HCT116 (cell line): Measurements from ENCODE around the gene MRGPRE. TPM values are rescaled to one million over a fixed set of nuclear protein-coding genes. Genes with fewer than 3 reads are reported as not detected.

Experiments used
- ATAC-seq: fragments of 200-7000 bp; cut with Tn5 transposase; 2 replicates; pipeline ENCODE4 v1.9.1; 2020; ENCODE audit warnings: mild to moderate bottlenecking, moderate library complexity
- BruUV-seq: library from RNA; stranded (reverse); fragments of 400-500 nt; replicated peaks from 2 replicates; lab custom pipeline; 2021; lab: Mats Ljungman, UMichigan
- CTCF ChIA-PET: fragments of 300-600 bp; sonication (Branson Sonifier 250); formaldehyde crosslinking; loops from one replicate; lab custom pipeline; 2021; ENCODE audit warnings: antibody characterized with exemption; lab: Charles Lee
- POLR2A ChIA-PET: fragments of 300-600, 350-600 bp; sonication (Branson Sonifier 250); formaldehyde crosslinking; loops from one replicate; lab custom pipeline; 2021; ENCODE audit warnings: antibody characterized with exemption; lab: Charles Lee
- RAD21 ChIA-PET, 2 experiments: fragments of 300-600 bp; sonication (Branson Sonifier 250); formaldehyde crosslinking; loops; one replicate each; lab custom pipeline; 2023; ENCODE audit warnings: low total read pairs in 2 of 2; ENCODE audit not compliant: uncharacterized antibody in 2 of 2, unreplicated experiment in 2 of 2, low non-redundant PET in 1 of 2; lab: Charles Lee
- DNase-seq: peaks from one replicate; pipeline ENCODE4 v3.0.0-alpha.2; 2010; ENCODE audit warnings: low read depth, low spot score
- H2AFZ ChIP-seq: fragments of 200-600 bp; shearing (Covaris generic), sonication (generic); 2 replicates; pipeline ENCODE4 v1.6.1; 2017; ENCODE audit warnings: low read depth, mixed run types, mixed read lengths, antibody characterized with exemption, low read length; ENCODE audit not compliant: poor library complexity, severe bottlenecking
- H3K27ac ChIP-seq: 2 replicates; pipeline ENCODE4 v1.5.1; 2012; ENCODE audit warnings: low read depth, low read length
- H3K27me3 ChIP-seq: fragments of 200-600 bp; sonication (generic); 2 replicates; pipeline ENCODE4 v1.6.1; 2016; ENCODE audit warnings: mixed run types, low read length, mixed read lengths; ENCODE audit not compliant: insufficient read depth
- H3K36me3 ChIP-seq, 2 experiments: fragments of 200-500 bp in 1 of 2; fragments of 200-600 bp in 1 of 2; sonication (Bioruptor generic) in 1 of 2; sonication (generic) in 1 of 2; 2 replicates each; pipeline versions ENCODE4 v1.5.1 to v1.6.1; 2014 to 2016; ENCODE audit warnings: low read length in 2 of 2, inconsistent platforms in 1 of 2, mixed read lengths in 1 of 2, mixed run types in 1 of 2; ENCODE audit not compliant: insufficient read depth in 2 of 2, control insufficient read depth in 1 of 2
- H3K4me1 ChIP-seq, 2 experiments: fragments of 200-600 bp in 1 of 2; sonication (generic) in 1 of 2; 2 replicates each; pipeline versions ENCODE4 v1.5.1 to v1.6.1; 2012 to 2017; ENCODE audit warnings: low read length in 2 of 2, inconsistent platforms in 1 of 2, mild to moderate bottlenecking in 1 of 2, mixed read lengths in 1 of 2, mixed run types in 1 of 2, moderate library complexity in 1 of 2; ENCODE audit not compliant: insufficient read depth in 2 of 2, control insufficient read depth in 1 of 2
- H3K4me2 ChIP-seq: fragments of 200-600 bp; sonication (generic); 2 replicates; pipeline ENCODE4 v1.6.1; 2017; ENCODE audit warnings: mixed run types, low read length, mixed read lengths
- H3K4me3 ChIP-seq, 2 experiments: fragments of 200-600 bp in 1 of 2; sonication (generic) in 1 of 2; replicated peaks in 1 of 2; 2 replicates each; pipeline ENCODE4 v1.5.1; 2011 to 2016; ENCODE audit warnings: low read length in 2 of 2, control low read depth in 1 of 2, low read depth in 1 of 2, mild to moderate bottlenecking in 1 of 2, mixed read lengths in 1 of 2, mixed run types in 1 of 2
- H3K79me2 ChIP-seq: fragments of 200-600 bp; sonication (generic); 2 replicates; pipeline ENCODE4 v1.6.1; 2017; ENCODE audit warnings: mild to moderate bottlenecking, mixed run types, low read length, moderate library complexity, mixed read lengths; ENCODE audit not compliant: insufficient read depth
- H3K9ac ChIP-seq: fragments of 200-600 bp; sonication (generic); 2 replicates; pipeline ENCODE4 v1.6.1; 2016; ENCODE audit warnings: low read length, mixed read lengths
- H3K9me2 ChIP-seq: fragments of 200-600 bp; sonication (generic), shearing (Covaris generic); 2 replicates; pipeline ENCODE4 v1.6.1; 2017; ENCODE audit warnings: mixed run types, mild to moderate bottlenecking, moderate library complexity; ENCODE audit not compliant: insufficient read depth
- H3K9me3 ChIP-seq, 2 experiments: fragments of 200-500 bp in 1 of 2; fragments of 200-600 bp in 1 of 2; sonication (Bioruptor generic) in 1 of 2; sonication (generic) in 1 of 2; 2 replicates each; pipeline ENCODE4 v1.6.1; 2014 to 2017; ENCODE audit warnings: low read length in 2 of 2, mixed read lengths in 2 of 2, inconsistent platforms in 1 of 2, low read depth in 1 of 2, mild to moderate bottlenecking in 1 of 2, mixed run types in 1 of 2, moderate library complexity in 1 of 2; ENCODE audit not compliant: control insufficient read depth in 1 of 2, insufficient read depth in 1 of 2
- H4K20me1 ChIP-seq: fragments of 200-600 bp; sonication (generic), shearing (Covaris generic); 2 replicates; pipeline ENCODE4 v1.6.1; 2017; ENCODE audit warnings: mixed run types, mild to moderate bottlenecking, moderate library complexity; ENCODE audit not compliant: insufficient read depth
- CBX3 ChIP-seq: IDR thresholded peaks from 2 replicates; pipeline ENCODE4 v1.6.1; 2012; ENCODE audit warnings: low read depth
- CEBPB ChIP-seq: IDR thresholded peaks from 2 replicates; pipeline ENCODE4 v1.6.1; 2012; ENCODE audit warnings: low read depth
- ELF1 ChIP-seq: IDR thresholded peaks from 2 replicates; pipeline ENCODE4 v1.6.1; 2012; ENCODE audit warnings: low read depth, borderline replicate concordance
- EZH2 ChIP-seq: fragments of 200-600 bp; sonication (generic); IDR thresholded peaks from 2 replicates; pipeline ENCODE4 v1.6.1; 2017; ENCODE audit warnings: antibody characterized with exemption, mixed run types
- FOSL1 ChIP-seq: IDR thresholded peaks from 2 replicates; pipeline ENCODE4 v1.6.1; 2012; ENCODE audit warnings: low read depth
- MAX ChIP-seq: IDR thresholded peaks from 2 replicates; pipeline ENCODE4 v1.6.1; 2012
- POLR2A ChIP-seq: IDR thresholded peaks from 2 replicates; pipeline ENCODE4 v1.7.0; 2011; ENCODE audit warnings: borderline replicate concordance; ENCODE audit not compliant: insufficient read depth, insufficient read length; ENCODE audit errors: extremely low read depth
- POLR2AphosphoS5 ChIP-seq: IDR thresholded peaks from 2 replicates; pipeline ENCODE4 v1.6.1; 2011; ENCODE audit warnings: mild to moderate bottlenecking, low read depth, low read length, moderate library complexity
- REST ChIP-seq: IDR thresholded peaks from 2 replicates; pipeline ENCODE4 v1.6.1; 2012; ENCODE audit warnings: low read depth
- SP1 ChIP-seq: IDR thresholded peaks from 2 replicates; pipeline ENCODE4 v1.6.1; 2012; ENCODE audit warnings: low read depth
- SRF ChIP-seq: IDR thresholded peaks from 2 replicates; pipeline ENCODE4 v1.6.1; 2012; ENCODE audit warnings: low read depth
- TCF7L2 ChIP-seq: IDR thresholded peaks from 2 replicates; pipeline ENCODE4 v1.7.0; 2011; ENCODE audit warnings: borderline replicate concordance, inconsistent platforms; ENCODE audit not compliant: insufficient read depth, insufficient read length; ENCODE audit errors: extremely low read depth
- YY1 ChIP-seq: IDR thresholded peaks from 2 replicates; pipeline ENCODE4 v1.6.1; 2011; ENCODE audit warnings: low read length, low read depth, moderate library complexity, mild to moderate bottlenecking; ENCODE audit not compliant: insufficient replicate concordance; ENCODE audit errors: extremely low read depth
- ZFX ChIP-seq: fragments of 450-650 bp; IDR thresholded peaks from 2 replicates; pipeline ENCODE4 v1.6.1; 2017
- intact Hi-C: fragments of 100-400 bp; cut with micrococcal nuclease; formaldehyde crosslinking; loops from 2 replicates; pipeline ENCODE4 v1.10.0; 2022
- total RNA-seq: library from RNA; stranded (reverse); gene quantifications from one replicate; pipeline ENCODE4 v1.2.1, GENCODE V29; 2021; ENCODE audit not compliant: unreplicated experiment

The MRGPRE gene
- total RNA-seq, 1 experiment from 2014 or later = not detected

GRCh38 chr11:3229673-3230630 is 2.3 kb downstream of the MRGPRE start (continued):
- TF ChIP-seq EZH2 (no peak), CEBPB (no peak), MAX (no peak), CBX3 (no peak), ZFX (no peak), SRF (no peak), SP1 (no peak), POLR2A (no peak), REST (no peak), FOSL1 (no peak)

GRCh38 chr11:3228445-3228829 is 3.8 kb downstream of the MRGPRE start:
- ChIA-PET CTCF (no interaction called here), RAD21 (no interaction called here), POLR2A (no interaction called here)
- no peaks in the 10 kb centered on the region for H3K79me2 ChIP-seq
- no TSS peak for BruUV-seq
- H3K27me3 ChIP-seq = no peaks in the 10 kb centered on the region
- DNase-seq = no peak
- no peaks in the 10 kb centered on the region for H4K20me1 ChIP-seq
- H3K9me3 ChIP-seq = no peaks in the 10 kb centered on the region
- H2AFZ ChIP-seq = no peak overlapping the region
- H3K9ac ChIP-seq = no peak overlapping the region
- H3K4me2 ChIP-seq = no peak overlapping the region
- H3K27ac ChIP-seq = no peak overlapping the region
- no peak for ATAC-seq
- intact Hi-C loops = no loop called here
- H3K9me2 ChIP-seq = no peaks in the 10 kb centered on the region
- TF ChIP-seq POLR2AphosphoS5 = no peak
- no peak for TF ChIP-seq SRF
- TF ChIP-seq MAX = no peak
- no peak for TF ChIP-seq SP1
- no peak for TF ChIP-seq EZH2
- TF ChIP-seq YY1 = no peak
- no peak for TF ChIP-seq POLR2A
- no peak for TF ChIP-seq TCF7L2
- TF ChIP-seq ZFX = no peak
- TF ChIP-seq FOSL1 = no peak
- TF ChIP-seq ELF1 = no peak
- no peaks in the 10 kb centered on the region for H3K36me3 ChIP-seq
- no peak overlapping the region for H3K4me3 ChIP-seq
- no peaks in the 10 kb centered on the region for H3K4me1 ChIP-seq
